Measurements from ENCODE around the gene NT5C1A.

NT5C1A gene

DNA sequence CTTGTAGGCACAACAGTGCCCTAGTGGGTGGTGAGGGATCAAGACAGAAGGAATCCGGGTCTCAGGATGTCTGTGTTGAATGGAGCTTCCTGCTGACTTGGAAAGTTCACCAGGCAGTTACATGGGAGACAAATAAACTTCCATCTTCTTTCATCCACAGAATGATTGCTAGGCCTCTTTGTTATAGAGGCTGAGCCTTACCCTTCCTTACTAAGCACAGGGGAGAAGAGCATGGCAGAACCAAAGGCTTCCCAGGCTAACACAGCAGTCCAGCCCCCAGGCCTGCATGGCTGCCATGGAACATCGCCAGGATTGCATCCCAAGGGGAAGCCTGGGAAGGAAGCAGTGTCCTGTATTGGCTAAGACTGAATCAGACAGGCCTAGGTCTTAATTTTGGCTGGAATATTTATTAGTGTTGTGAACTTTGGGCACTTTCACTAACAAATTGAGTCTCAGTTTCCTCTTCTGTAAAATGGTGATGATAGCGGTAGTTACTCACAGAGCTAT, 51.2 kb downstream of the NT5C1A start:
- CTCF ChIA-PET, result interaction anchor here (0.9 to 4.8 kb wide), 5 partner anchors 10 to 99 kb away, joined by 3 to 23 read pairs (median 13); no protein-coding TSS in a partner anchor
- POLR2A ChIA-PET, result interaction anchor here (0.6 kb wide), 1 partner anchor 14 kb away, joined by 4 read pairs; no protein-coding TSS in a partner anchor
- Histone ChIP-seq H3K9me3 (ENCODE audit: control insufficient read depth, insufficient read depth, low read depth, low read length) (no peaks in the 10 kb centered on the region), H3K27ac (ENCODE audit: extremely low read depth, low read depth, low read length) (no peak overlapping the region), H3K36me3 (ENCODE audit: control insufficient read depth in 2 of 2, insufficient read depth in 1 of 2, low read length in 2 of 2) (peaks cover 0 to 4% of the 10 kb centered on the region in 2 experiments; a peak in 1 of 3 replicates), H3K4me1 (ENCODE audit: control insufficient read depth, insufficient read depth, low read length) (no peaks in the 10 kb centered on the region), H3K4me3 (ENCODE audit: low read depth, low read length) (no peak overlapping the region)
- TF ChIP-seq, protein P1, sequence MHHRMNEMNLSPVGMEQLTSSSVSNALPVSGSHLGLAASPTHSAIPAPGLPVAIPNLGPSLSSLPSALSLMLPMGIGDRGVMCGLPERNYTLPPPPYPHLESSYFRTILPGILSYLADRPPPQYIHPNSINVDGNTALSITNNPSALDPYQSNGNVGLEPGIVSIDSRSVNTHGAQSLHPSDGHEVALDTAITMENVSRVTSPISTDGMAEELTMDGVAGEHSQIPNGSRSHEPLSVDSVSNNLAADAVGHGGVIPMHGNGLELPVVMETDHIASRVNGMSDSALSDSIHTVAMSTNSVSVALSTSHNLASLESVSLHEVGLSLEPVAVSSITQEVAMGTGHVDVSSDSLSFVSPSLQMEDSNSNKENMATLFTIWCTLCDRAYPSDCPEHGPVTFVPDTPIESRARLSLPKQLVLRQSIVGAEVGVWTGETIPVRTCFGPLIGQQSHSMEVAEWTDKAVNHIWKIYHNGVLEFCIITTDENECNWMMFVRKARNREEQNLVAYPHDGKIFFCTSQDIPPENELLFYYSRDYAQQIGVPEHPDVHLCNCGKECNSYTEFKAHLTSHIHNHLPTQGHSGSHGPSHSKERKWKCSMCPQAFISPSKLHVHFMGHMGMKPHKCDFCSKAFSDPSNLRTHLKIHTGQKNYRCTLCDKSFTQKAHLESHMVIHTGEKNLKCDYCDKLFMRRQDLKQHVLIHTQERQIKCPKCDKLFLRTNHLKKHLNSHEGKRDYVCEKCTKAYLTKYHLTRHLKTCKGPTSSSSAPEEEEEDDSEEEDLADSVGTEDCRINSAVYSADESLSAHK (tag by site-specific recombination; IDR thresholded peaks at IDR 0.05), result no peak
- no peak for TF ChIP-seq ZNF146 (tag by site-specific recombination; IDR thresholded peaks at IDR 0.05)
- no peak for TF ChIP-seq ZNF585B (tag by site-specific recombination; IDR thresholded peaks at IDR 0.05)
- no peak for TF ChIP-seq ZNF274 (IDR thresholded peaks at IDR 0.05; ENCODE audit: low read length)
- no peak for TF ChIP-seq ZNF274 (tag by site-specific recombination; IDR thresholded peaks at IDR 0.05; ENCODE audit: borderline replicate concordance)
- TF ChIP-seq ZNF777 (tag by site-specific recombination; IDR thresholded peaks at IDR 0.05; ENCODE audit: borderline replicate concordance), result no peak
- TF ChIP-seq, protein P2, sequence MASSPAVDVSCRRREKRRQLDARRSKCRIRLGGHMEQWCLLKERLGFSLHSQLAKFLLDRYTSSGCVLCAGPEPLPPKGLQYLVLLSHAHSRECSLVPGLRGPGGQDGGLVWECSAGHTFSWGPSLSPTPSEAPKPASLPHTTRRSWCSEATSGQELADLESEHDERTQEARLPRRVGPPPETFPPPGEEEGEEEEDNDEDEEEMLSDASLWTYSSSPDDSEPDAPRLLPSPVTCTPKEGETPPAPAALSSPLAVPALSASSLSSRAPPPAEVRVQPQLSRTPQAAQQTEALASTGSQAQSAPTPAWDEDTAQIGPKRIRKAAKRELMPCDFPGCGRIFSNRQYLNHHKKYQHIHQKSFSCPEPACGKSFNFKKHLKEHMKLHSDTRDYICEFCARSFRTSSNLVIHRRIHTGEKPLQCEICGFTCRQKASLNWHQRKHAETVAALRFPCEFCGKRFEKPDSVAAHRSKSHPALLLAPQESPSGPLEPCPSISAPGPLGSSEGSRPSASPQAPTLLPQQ (tag by site-specific recombination; IDR thresholded peaks at IDR 0.05), result no peak
- TF ChIP-seq ZNF2 (tag by site-specific recombination; IDR thresholded peaks at IDR 0.05), result no peak
- TF ChIP-seq, protein P3, sequence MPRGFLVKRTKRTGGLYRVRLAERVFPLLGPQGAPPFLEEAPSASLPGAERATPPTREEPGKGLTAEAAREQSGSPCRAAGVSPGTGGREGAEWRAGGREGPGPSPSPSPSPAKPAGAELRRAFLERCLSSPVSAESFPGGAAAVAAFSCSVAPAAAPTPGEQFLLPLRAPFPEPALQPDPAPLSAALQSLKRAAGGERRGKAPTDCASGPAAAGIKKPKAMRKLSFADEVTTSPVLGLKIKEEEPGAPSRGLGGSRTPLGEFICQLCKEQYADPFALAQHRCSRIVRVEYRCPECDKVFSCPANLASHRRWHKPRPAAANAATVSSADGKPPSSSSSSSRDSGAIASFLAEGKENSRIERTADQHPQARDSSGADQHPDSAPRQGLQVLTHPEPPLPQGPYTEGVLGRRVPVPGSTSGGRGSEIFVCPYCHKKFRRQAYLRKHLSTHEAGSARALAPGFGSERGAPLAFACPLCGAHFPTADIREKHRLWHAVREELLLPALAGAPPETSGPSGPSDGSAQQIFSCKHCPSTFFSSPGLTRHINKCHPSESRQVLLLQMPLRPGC (tag by site-specific recombination; IDR thresholded peaks at IDR 0.05), result no peak
- no peak for TF ChIP-seq ZNF23 (tag by site-specific recombination; IDR thresholded peaks at IDR 0.05; ENCODE audit: borderline replicate concordance)
- no peak for TF ChIP-seq ZNF140 (tag by site-specific recombination; IDR thresholded peaks at IDR 0.05)
- no peak for TF ChIP-seq ZNF292 (tag by site-specific recombination; IDR thresholded peaks at IDR 0.05; ENCODE audit: borderline replicate concordance, low read depth)

DNA sequence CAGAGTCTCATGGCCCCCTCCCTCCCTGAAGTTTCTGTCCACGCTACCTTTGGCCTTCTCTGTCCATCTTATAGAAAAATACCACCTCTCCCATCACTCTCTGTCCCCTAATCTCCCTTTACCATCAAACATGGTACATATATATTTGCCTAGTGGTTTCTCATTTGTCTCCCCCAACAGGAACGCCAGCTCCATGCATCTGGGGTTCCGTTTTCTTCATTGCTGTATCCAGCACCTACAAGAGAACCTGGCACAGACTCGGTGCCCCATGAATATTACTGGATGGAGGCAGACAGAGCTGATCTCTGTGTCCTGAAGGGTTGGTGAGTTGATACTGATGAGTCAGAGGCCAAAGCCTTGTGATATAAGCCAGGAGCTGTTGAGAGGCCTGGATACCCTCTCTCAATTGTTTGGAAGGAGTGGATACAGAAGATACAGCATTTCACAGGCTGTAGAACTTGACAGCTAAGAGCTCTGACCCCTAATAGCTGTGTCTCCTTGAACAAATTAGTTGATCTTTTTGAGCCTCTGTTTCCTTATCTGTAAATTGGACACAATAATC, 54.3 kb downstream of the NT5C1A start:
- POLR2A ChIA-PET, result no interaction called here
- Histone ChIP-seq H3K4me3 (ENCODE audit: low read depth, low read length) (no peak overlapping the region), H3K4me1 (ENCODE audit: control insufficient read depth, insufficient read depth, low read length) (no peaks in the 10 kb centered on the region), H3K27ac (ENCODE audit: extremely low read depth, low read depth, low read length) (no peak overlapping the region), H3K36me3 (ENCODE audit: control insufficient read depth in 2 of 2, insufficient read depth in 1 of 2, low read length in 2 of 2) (no peaks in the 10 kb centered on the region), H3K9me3 (ENCODE audit: control insufficient read depth, insufficient read depth, low read depth, low read length) (no peaks in the 10 kb centered on the region)
- TF ChIP-seq ZNF114 (tag by site-specific recombination; IDR thresholded peaks at IDR 0.05), result no peak
- no peak for TF ChIP-seq ZNF621 (tag by site-specific recombination; IDR thresholded peaks at IDR 0.05)
- TF ChIP-seq OSR2 (tag by site-specific recombination; IDR thresholded peaks at IDR 0.05), result no peak
- no peak for TF ChIP-seq ZNF707 (tag by site-specific recombination; IDR thresholded peaks at IDR 0.05)
- TF ChIP-seq, protein P4, sequence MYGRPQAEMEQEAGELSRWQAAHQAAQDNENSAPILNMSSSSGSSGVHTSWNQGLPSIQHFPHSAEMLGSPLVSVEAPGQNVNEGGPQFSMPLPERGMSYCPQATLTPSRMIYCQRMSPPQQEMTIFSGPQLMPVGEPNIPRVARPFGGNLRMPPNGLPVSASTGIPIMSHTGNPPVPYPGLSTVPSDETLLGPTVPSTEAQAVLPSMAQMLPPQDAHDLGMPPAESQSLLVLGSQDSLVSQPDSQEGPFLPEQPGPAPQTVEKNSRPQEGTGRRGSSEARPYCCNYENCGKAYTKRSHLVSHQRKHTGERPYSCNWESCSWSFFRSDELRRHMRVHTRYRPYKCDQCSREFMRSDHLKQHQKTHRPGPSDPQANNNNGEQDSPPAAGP (tag by site-specific recombination; IDR thresholded peaks at IDR 0.05), result no peak
- no peak for TF ChIP-seq MEIS1 (CRISPR knock-in tag; IDR thresholded peaks at IDR 0.05; ENCODE audit: borderline replicate concordance)
- TF ChIP-seq, protein P5, sequence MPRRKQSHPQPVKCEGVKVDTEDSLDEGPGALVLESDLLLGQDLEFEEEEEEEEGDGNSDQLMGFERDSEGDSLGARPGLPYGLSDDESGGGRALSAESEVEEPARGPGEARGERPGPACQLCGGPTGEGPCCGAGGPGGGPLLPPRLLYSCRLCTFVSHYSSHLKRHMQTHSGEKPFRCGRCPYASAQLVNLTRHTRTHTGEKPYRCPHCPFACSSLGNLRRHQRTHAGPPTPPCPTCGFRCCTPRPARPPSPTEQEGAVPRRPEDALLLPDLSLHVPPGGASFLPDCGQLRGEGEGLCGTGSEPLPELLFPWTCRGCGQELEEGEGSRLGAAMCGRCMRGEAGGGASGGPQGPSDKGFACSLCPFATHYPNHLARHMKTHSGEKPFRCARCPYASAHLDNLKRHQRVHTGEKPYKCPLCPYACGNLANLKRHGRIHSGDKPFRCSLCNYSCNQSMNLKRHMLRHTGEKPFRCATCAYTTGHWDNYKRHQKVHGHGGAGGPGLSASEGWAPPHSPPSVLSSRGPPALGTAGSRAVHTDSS (tag by site-specific recombination; IDR thresholded peaks at IDR 0.05), result no peak
- TF ChIP-seq ZNF416 (tag by site-specific recombination; IDR thresholded peaks at IDR 0.05), result no peak
- TF ChIP-seq, protein P6, sequence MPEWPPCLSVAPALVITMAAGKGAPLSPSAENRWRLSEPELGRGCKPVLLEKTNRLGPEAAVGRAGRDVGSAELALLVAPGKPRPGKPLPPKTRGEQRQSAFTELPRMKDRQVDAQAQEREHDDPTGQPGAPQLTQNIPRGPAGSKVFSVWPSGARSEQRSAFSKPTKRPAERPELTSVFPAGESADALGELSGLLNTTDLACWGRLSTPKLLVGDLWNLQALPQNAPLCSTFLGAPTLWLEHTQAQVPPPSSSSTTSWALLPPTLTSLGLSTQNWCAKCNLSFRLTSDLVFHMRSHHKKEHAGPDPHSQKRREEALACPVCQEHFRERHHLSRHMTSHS (tag by site-specific recombination; IDR thresholded peaks at IDR 0.05), result no peak
- TF ChIP-seq, protein P7, sequence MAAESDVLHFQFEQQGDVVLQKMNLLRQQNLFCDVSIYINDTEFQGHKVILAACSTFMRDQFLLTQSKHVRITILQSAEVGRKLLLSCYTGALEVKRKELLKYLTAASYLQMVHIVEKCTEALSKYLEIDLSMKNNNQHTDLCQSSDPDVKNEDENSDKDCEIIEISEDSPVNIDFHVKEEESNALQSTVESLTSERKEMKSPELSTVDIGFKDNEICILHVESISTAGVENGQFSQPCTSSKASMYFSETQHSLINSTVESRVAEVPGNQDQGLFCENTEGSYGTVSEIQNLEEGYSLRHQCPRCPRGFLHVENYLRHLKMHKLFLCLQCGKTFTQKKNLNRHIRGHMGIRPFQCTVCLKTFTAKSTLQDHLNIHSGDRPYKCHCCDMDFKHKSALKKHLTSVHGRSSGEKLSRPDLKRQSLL (tag by site-specific recombination; IDR thresholded peaks at IDR 0.05), result no peak
- CTCF ChIA-PET, result interaction anchor here (0.6 to 4.8 kb wide), 5 partner anchors 9 to 116 kb away, joined by 3 to 23 read pairs (median 3); no protein-coding TSS in a partner anchor

Data from HEK293 (cell line).